HepG2 (cell line): ENCODE measurements around the gene IP6K3. TPM values are rescaled to one million over a fixed set of nuclear protein-coding genes. Genes with fewer than 3 reads are reported as not detected.

ENCODE experiments used
- ATAC-seq: fragments of 200-7000 bp; cut with Tn5 transposase; 3 replicates; pipeline ENCODE4 v1.9.1; 2020; ENCODE audit warnings: mild to moderate bottlenecking, moderate library complexity
- BruUV-seq: library from RNA; stranded (reverse); fragments of 400-500 nt; replicated peaks from 2 replicates; lab custom pipeline; 2021; lab: Mats Ljungman, UMichigan
- CTCF ChIA-PET: fragments of 300-600 bp; formaldehyde crosslinking; extraction: SDS; loops from one replicate; lab custom pipeline; 2021; ENCODE audit warnings: low total read pairs, inconsistent platforms, low intra/inter-chr PET ratio; lab: Yijun Ruan, JAX
- POLR2A ChIA-PET: fragments of 350-600 bp; sonication (Branson Sonifier 250); formaldehyde crosslinking; loops from one replicate; lab custom pipeline; 2020; ENCODE audit warnings: antibody characterized with exemption, inconsistent platforms; lab: Yijun Ruan, JAX
- DNase-seq: peaks from one replicate; pipeline ENCODE4 v3.0.0-alpha.2; 2015; ENCODE audit warnings: low spot score
- FAIRE-seq: peaks from 3 replicates; lab custom pipeline; 2011; peaks lifted over from hg19 to GRCh38; lab: Jason Lieb, UNC
- H2AFZ ChIP-seq: one replicate; pipeline ENCODE4 v1.6.1; 2011; ENCODE audit warnings: low read length, inconsistent platforms
- H3K27ac ChIP-seq: fragments of 300-600 bp; 3 replicates; pipeline ENCODE4 v1.8.0; 2011; ENCODE audit warnings: mixed run types, mild to moderate bottlenecking, mixed read lengths, low read length, inconsistent platforms; ENCODE audit not compliant: insufficient read depth; ENCODE audit errors: extremely low read length
- H3K27me3 ChIP-seq, 2 experiments: fragments of 200-600 bp in 1 of 2; 2 replicates in 1 of 2; 3 replicates in 1 of 2; pipeline versions ENCODE4 v1.6.0 to v1.8.0; 2011; ENCODE audit warnings: low read length in 2 of 2, mild to moderate bottlenecking in 2 of 2, moderate library complexity in 2 of 2, inconsistent platforms in 1 of 2; ENCODE audit not compliant: insufficient read depth in 2 of 2, control insufficient read depth in 1 of 2
- H3K36me3 ChIP-seq, 2 experiments: fragments of 200-600 bp in 1 of 2; replicated peaks in 1 of 2; 2 replicates in 1 of 2; 3 replicates in 1 of 2; pipeline versions ENCODE4 v1.5.1 to v1.8.0; 2011; ENCODE audit warnings: low read length in 2 of 2, inconsistent platforms in 1 of 2; ENCODE audit not compliant: insufficient read depth in 2 of 2, control insufficient read depth in 1 of 2
- H3K4me1 ChIP-seq: 2 replicates; pipeline ENCODE4 v1.5.1; 2012; ENCODE audit warnings: low read length, inconsistent platforms; ENCODE audit not compliant: insufficient read depth
- H3K4me2 ChIP-seq: 2 replicates; pipeline ENCODE4 v1.6.0; 2011; ENCODE audit warnings: low read depth, low read length, inconsistent platforms
- H3K4me3 ChIP-seq, 3 experiments: fragments of 200-600 bp in 1 of 3; sonication (generic), shearing (Covaris generic) in 1 of 3; replicated peaks in 1 of 3; 2 replicates each; pipeline ENCODE4 v1.5.1; 2011 to 2016; ENCODE audit warnings: low read length in 3 of 3, inconsistent platforms in 2 of 3, low read depth in 2 of 3, mild to moderate bottlenecking in 2 of 3, control low read depth in 1 of 3, mixed read lengths in 1 of 3; ENCODE audit not compliant: insufficient read depth in 1 of 3
- H3K79me2 ChIP-seq: one replicate; pipeline ENCODE4 v1.6.1; 2011; ENCODE audit warnings: low read length, inconsistent platforms; ENCODE audit not compliant: insufficient read depth
- H3K9ac ChIP-seq: 2 replicates; pipeline ENCODE4 v1.6.0; 2011; ENCODE audit warnings: mild to moderate bottlenecking, low read depth, low read length, inconsistent platforms; ENCODE audit not compliant: insufficient read depth
- H3K9me3 ChIP-seq: 2 replicates; pipeline ENCODE4 v1.5.1; 2012; ENCODE audit warnings: mild to moderate bottlenecking, low read length
- H4K20me1 ChIP-seq: 2 replicates; pipeline ENCODE4 v1.6.0; 2011; ENCODE audit warnings: inconsistent platforms, mild to moderate bottlenecking, low read length, moderate library complexity; ENCODE audit not compliant: insufficient read depth
- ATM ChIP-seq: fragments of 450-650 bp; IDR thresholded peaks from 2 replicates; pipeline ENCODE4 v1.7.1; 2017; ENCODE audit warnings: mild to moderate bottlenecking, borderline replicate concordance
- EEA1 ChIP-seq: sonication (generic); formaldehyde crosslinking; IDR thresholded peaks from 2 replicates; pipeline ENCODE4 v1.5.1; 2020; ENCODE audit warnings: mild to moderate bottlenecking, missing genetic modification reagents, borderline replicate concordance
- ETV5 ChIP-seq: IDR thresholded peaks from 2 replicates; pipeline ENCODE4 v1.6.1; 2018; ENCODE audit warnings: missing biosample characterization, missing genetic modification reagents, inconsistent platforms, borderline replicate concordance
- FLYWCH1 ChIP-seq: sonication (generic); formaldehyde crosslinking; IDR thresholded peaks from 2 replicates; pipeline ENCODE4 v1.8.1; 2023; ENCODE audit warnings: mild to moderate bottlenecking, missing genetic modification reagents
- HDAC6 ChIP-seq: fragments of 200-600 bp; sonication (generic); IDR thresholded peaks from 2 replicates; pipeline ENCODE4 v1.7.0; 2017; ENCODE audit warnings: mild to moderate bottlenecking, antibody characterized with exemption, low read length, low read depth
- HIC2 ChIP-seq: sonication (generic); formaldehyde crosslinking; IDR thresholded peaks from 2 replicates; pipeline ENCODE4 v1.9.0; 2022; ENCODE audit warnings: low read depth, missing genetic modification reagents
- IRX3 ChIP-seq: sonication (generic); formaldehyde crosslinking; IDR thresholded peaks from 2 replicates; pipeline ENCODE4 v1.8.1; 2023; ENCODE audit warnings: mild to moderate bottlenecking, low read depth, missing genetic modification reagents, borderline replicate concordance
- NAIF1 ChIP-seq: sonication (generic); formaldehyde crosslinking; IDR thresholded peaks from 2 replicates; pipeline ENCODE4 v1.5.0; 2020; ENCODE audit warnings: mild to moderate bottlenecking, missing genetic modification reagents, borderline replicate concordance
- NFATC3 ChIP-seq: sonication (generic); formaldehyde crosslinking; IDR thresholded peaks from 2 replicates; pipeline ENCODE4 v1.5.1; 2020; ENCODE audit warnings: mild to moderate bottlenecking, missing genetic modification reagents
- NFE2 ChIP-seq: sonication (generic); formaldehyde crosslinking; IDR thresholded peaks from 2 replicates; pipeline ENCODE4 v1.4.0; 2020; ENCODE audit warnings: missing genetic modification reagents
- PCBP2 ChIP-seq: fragments of 200-400 bp; formaldehyde crosslinking; optimal IDR thresholded peaks from 2 replicates; pipeline ENCODE3; 2018; ENCODE audit warnings: low read length, low read depth; ENCODE audit not compliant: poor library complexity, severe bottlenecking
- PRMT3 ChIP-seq: sonication (generic); formaldehyde crosslinking; IDR thresholded peaks from 2 replicates; pipeline ENCODE4 v1.8.1; 2022; ENCODE audit warnings: low read depth, mild to moderate bottlenecking, moderate library complexity, missing genetic modification reagents, borderline replicate concordance
- SALL2 ChIP-seq: sonication (generic); formaldehyde crosslinking; IDR thresholded peaks from 2 replicates; pipeline ENCODE4 v1.8.1; 2023; ENCODE audit warnings: mild to moderate bottlenecking, missing genetic modification reagents, inconsistent platforms
- SMYD3 ChIP-seq: sonication (generic); formaldehyde crosslinking; IDR thresholded peaks from 2 replicates; pipeline ENCODE4 v1.8.1; 2023; ENCODE audit warnings: mild to moderate bottlenecking, missing genetic modification reagents
- TCF7 ChIP-seq: sonication (generic); IDR thresholded peaks from 2 replicates; pipeline ENCODE4 v1.6.1; 2016; ENCODE audit warnings: antibody characterized with exemption, low read depth
- YEATS2 ChIP-seq: sonication (generic); formaldehyde crosslinking; IDR thresholded peaks from 2 replicates; pipeline ENCODE4 v1.4.0; 2020; ENCODE audit warnings: missing genetic modification reagents, borderline replicate concordance
- ZNF512 ChIP-seq: sonication (generic); formaldehyde crosslinking; IDR thresholded peaks from 2 replicates; pipeline ENCODE4 v1.4.0; 2020; ENCODE audit warnings: mild to moderate bottlenecking, missing genetic modification reagents
- ZNF879 ChIP-seq: sonication (generic); formaldehyde crosslinking; IDR thresholded peaks from 2 replicates; pipeline ENCODE4 v1.8.1; 2023; ENCODE audit warnings: missing genetic modification reagents
- WGBS: methylation state at CpG from one replicate; pipeline ENCODE4 v1.1.6; 2017; ENCODE audit warnings: low lambda C conversion rate; 5-methylcytosine and 5-hydroxymethylcytosine counted together
- in situ Hi-C: cut with HindIII; loops from 2 replicates; pipeline ENCODE4 v1.10.0; 2017; ENCODE audit warnings: low pct_unique_long_range_greater_than_20kb; ENCODE audit not compliant: extremely low pct_ligation_motif_present
- intact Hi-C: fragments of 100-400 bp; cut with micrococcal nuclease; formaldehyde crosslinking; loops from one replicate; pipeline ENCODE4 v1.10.0; 2022; ENCODE audit not compliant: unreplicated experiment
- polyA plus RNA-seq, 8 experiments: library from polyadenylated mRNA; depleted of rRNA in 3 of 8; stranded (reverse) in 7 of 8; unstranded in 1 of 8; fragments of >200 nt; fragmentation: Illumina TruSeq in 4 of 8; extraction: Trizol in 4 of 8; gene quantifications; 2 replicates each; pipeline versions ENCODE4 v1.2.1 to v1.2.3, GENCODE V29; 2011 to 2016; ENCODE audit warnings: low read depth in 4 of 8, missing spikeins in 1 of 8, mixed read lengths in 1 of 8; ENCODE audit not compliant: insufficient read depth in 1 of 8
- total RNA-seq, 5 experiments: library from RNA; depleted of rRNA; stranded (reverse); fragments of >200 nt; fragmentation: Illumina TruSeq; extraction: Trizol; gene quantifications; 2 replicates each; pipeline ENCODE4 v1.2.3, GENCODE V29; 2016; ENCODE audit warnings: low read depth in 1 of 5
- TF ChIP-seq, protein P1 (sequence below): sonication (generic); formaldehyde crosslinking; IDR thresholded peaks from 2 replicates; pipeline ENCODE4 v1.4.0; 2020; ENCODE audit warnings: missing genetic modification reagents

Gene IP6K3
- total and polyA plus RNA-seq, 2 of the 13 experiments (the other 11 are each of a cell fraction or from before 2014, with no cell fraction given): 0.11 to 0.18 TPM

- TF ChIP-seq PRMT3 (CRISPR knock-in tag): no peak
- TF ChIP-seq ATM: no peak
- TF ChIP-seq ETV5 (CRISPR knock-in tag): peak; percentile 84
- TF ChIP-seq SMYD3: no peak
- TF ChIP-seq NFATC3: no peak
- TF ChIP-seq, protein P1, sequence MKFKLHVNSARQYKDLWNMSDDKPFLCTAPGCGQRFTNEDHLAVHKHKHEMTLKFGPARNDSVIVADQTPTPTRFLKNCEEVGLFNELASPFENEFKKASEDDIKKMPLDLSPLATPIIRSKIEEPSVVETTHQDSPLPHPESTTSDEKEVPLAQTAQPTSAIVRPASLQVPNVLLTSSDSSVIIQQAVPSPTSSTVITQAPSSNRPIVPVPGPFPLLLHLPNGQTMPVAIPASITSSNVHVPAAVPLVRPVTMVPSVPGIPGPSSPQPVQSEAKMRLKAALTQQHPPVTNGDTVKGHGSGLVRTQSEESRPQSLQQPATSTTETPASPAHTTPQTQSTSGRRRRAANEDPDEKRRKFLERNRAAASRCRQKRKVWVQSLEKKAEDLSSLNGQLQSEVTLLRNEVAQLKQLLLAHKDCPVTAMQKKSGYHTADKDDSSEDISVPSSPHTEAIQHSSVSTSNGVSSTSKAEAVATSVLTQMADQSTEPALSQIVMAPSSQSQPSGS (CRISPR knock-in tag): peak; percentile 65; the same call in 1 of the 2 replicates
- TF ChIP-seq YEATS2 (CRISPR knock-in tag): 0 out of 2 replicates have a peak, but pooled peaks have one; percentile 34
- no peak for TF ChIP-seq NAIF1 (CRISPR knock-in tag)
These were observed 6.5 kb downstream of the IP6K3 start (continued) for GRCh38 chr6:33740204-33740608.

DNA sequence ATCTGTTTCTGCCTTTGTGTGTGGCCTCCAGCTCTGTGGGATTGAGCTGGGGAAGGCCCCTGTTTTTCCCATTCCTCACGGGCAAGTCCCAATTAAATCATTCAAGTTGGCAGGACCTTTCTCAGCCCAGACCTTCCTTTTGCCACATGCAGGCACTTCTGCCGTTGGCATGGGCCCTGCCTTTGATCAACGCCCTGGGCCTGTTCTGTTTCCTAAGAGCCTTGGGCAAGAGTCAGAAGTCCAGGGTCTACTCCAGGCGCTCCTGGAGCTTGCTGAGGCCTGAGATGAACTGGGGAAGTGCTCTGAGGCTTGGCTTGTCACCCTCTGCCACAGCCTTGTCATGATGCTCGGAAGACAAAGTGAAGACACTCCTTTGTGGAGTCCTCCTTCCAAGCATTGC, 7.1 kb downstream of the IP6K3 start:
- ATAC-seq: peak; percentile 31
- no TSS peak for BruUV-seq
- no peak for DNase-seq
- intact Hi-C loops (no loop called here), in situ Hi-C loops (no loop called here)
- Histone ChIP-seq H3K4me3 (no peak overlapping the region), H2AFZ (no peak overlapping the region), H3K36me3 (no peaks in the 10 kb centered on the region), H4K20me1 (no peaks in the 10 kb centered on the region), H3K9ac (no peak overlapping the region), H3K27ac (no peak overlapping the region), H3K4me2 (peak overlapping the region; percentile 33; the same call in 1 of the 2 replicates), H3K79me2 (no peaks in the 10 kb centered on the region), H3K4me1 (peaks cover 27% of the 10 kb centered on the region), H3K27me3 (no peaks in the 10 kb centered on the region), H3K9me3 (no peaks in the 10 kb centered on the region)
- FAIRE-seq: no peak
- POLR2A ChIA-PET: interaction anchor here (1.0 to 2.1 kb wide), 4 partner anchors 11 to 770 kb away, joined by 3 to 34 read pairs (median 9); partner anchors contain the start of gene UQCC2
- CTCF ChIA-PET: no interaction called here
- WGBS: 36% methylated on average over 4 of the region's 5 CpGs
- TF ChIP-seq EEA1 (CRISPR knock-in tag): 0 out of 2 replicates have a peak, but pooled peaks have one; percentile 38
- peak; percentile 30; the same call in 1 of the 2 replicates for TF ChIP-seq HIC2 (CRISPR knock-in tag)
- TF ChIP-seq IRX3 (CRISPR knock-in tag): no peak
- TF ChIP-seq PCBP2: no peak
- no peak for TF ChIP-seq HDAC6
- TF ChIP-seq SALL2 (CRISPR knock-in tag): no peak
- no peak for TF ChIP-seq NFE2 (CRISPR knock-in tag)
- no peak for TF ChIP-seq ZNF512 (CRISPR knock-in tag)
- TF ChIP-seq TCF7: no peak
- TF ChIP-seq FLYWCH1 (CRISPR knock-in tag): no peak
- TF ChIP-seq ZNF879: no peak
